SK-N-SH treated with all-trans-retinoic acid at 6 μM for 48 hours (cell line): ENCODE data around the gene TRAP1.
A peak's percentile ranks its signal among the peaks of the same experiment; 100 is the strongest.

Experiments used
- ATAC-seq: fragments of 200-7000 bp; cut with Tn5 transposase; 3 replicates; pipeline ENCODE4 v1.9.1; 2020; ENCODE audit warnings: mild to moderate bottlenecking, moderate library complexity
- ARNTL ChIP-seq: fragments of 450-650 bp; formaldehyde crosslinking; IDR thresholded peaks from 2 replicates; pipeline ENCODE4 v1.5.0; 2020; ENCODE audit warnings: low read depth, mild to moderate bottlenecking, moderate library complexity, borderline replicate concordance
- BACH2 ChIP-seq: fragments of 250-450 bp; sonication (Bioruptor Pico); IDR thresholded peaks from 2 replicates; pipeline ENCODE4 v1.9.0; 2021; ENCODE audit warnings: mild to moderate bottlenecking, borderline replicate concordance
- GLIS3 ChIP-seq: fragments of 250-450 bp; sonication (Bioruptor Pico); IDR thresholded peaks from 2 replicates; pipeline ENCODE4 v1.5.0; 2020; ENCODE audit warnings: mild to moderate bottlenecking, moderate library complexity
- ISL1 ChIP-seq: fragments of 250-450 bp; sonication (Bioruptor Pico); IDR thresholded peaks from 2 replicates; pipeline ENCODE4 v2.1.2; 2022; ENCODE audit warnings: mild to moderate bottlenecking, moderate library complexity
- PPARA ChIP-seq: fragments of 250-450 bp; sonication (Bioruptor Pico); IDR thresholded peaks from 2 replicates; pipeline ENCODE4 v1.5.0; 2020; ENCODE audit warnings: mild to moderate bottlenecking, borderline replicate concordance
- RARB ChIP-seq: fragments of 250-450 bp; sonication (Bioruptor Pico); IDR thresholded peaks from 2 replicates; pipeline ENCODE4 v1.8.0; 2021; ENCODE audit warnings: mild to moderate bottlenecking, moderate library complexity
- TOX ChIP-seq: fragments of 250-450 bp; sonication (Bioruptor Pico); IDR thresholded peaks from 2 replicates; pipeline ENCODE4 v1.8.0; 2021; ENCODE audit warnings: mild to moderate bottlenecking, moderate library complexity, borderline replicate concordance
- TSHZ2 ChIP-seq: fragments of 250-450 bp; sonication (Bioruptor Pico); IDR thresholded peaks from 2 replicates; pipeline ENCODE4 v1.5.0; 2020; ENCODE audit warnings: mild to moderate bottlenecking, moderate library complexity
- ZC3H10 ChIP-seq: fragments of 250-450 bp; sonication (Bioruptor Pico); IDR thresholded peaks from 2 replicates; pipeline ENCODE4 v1.5.1; 2021; ENCODE audit warnings: mild to moderate bottlenecking, moderate library complexity
- ZFP3 ChIP-seq: fragments of 250-450 bp; sonication (Bioruptor Pico); IDR thresholded peaks from 2 replicates; pipeline ENCODE4 v1.5.0; 2020; ENCODE audit warnings: mild to moderate bottlenecking, moderate library complexity
- ZNF565 ChIP-seq: fragments of 450-650 bp; formaldehyde crosslinking; conservative IDR thresholded peaks from 2 replicates; pipeline ENCODE4 v1.5.0; 2020; ENCODE audit warnings: low read depth, mild to moderate bottlenecking, moderate library complexity
- ZNF70 ChIP-seq: fragments of 450-650 bp; formaldehyde crosslinking; IDR thresholded peaks from 2 replicates; pipeline ENCODE4 v1.5.0; 2020; ENCODE audit warnings: mild to moderate bottlenecking, moderate library complexity
- TF ChIP-seq, protein P1 (sequence below): fragments of 250-450 bp; sonication (Bioruptor Pico); IDR thresholded peaks from 2 replicates; pipeline ENCODE4 v1.5.1; 2021; ENCODE audit warnings: mild to moderate bottlenecking, moderate library complexity
- TF ChIP-seq, protein P2 (sequence below): fragments of 250-450 bp; sonication (Bioruptor Pico); IDR thresholded peaks from 2 replicates; pipeline ENCODE4 v1.5.1; 2020; ENCODE audit warnings: low read depth, mild to moderate bottlenecking, moderate library complexity

TRAP1 gene

DNA sequence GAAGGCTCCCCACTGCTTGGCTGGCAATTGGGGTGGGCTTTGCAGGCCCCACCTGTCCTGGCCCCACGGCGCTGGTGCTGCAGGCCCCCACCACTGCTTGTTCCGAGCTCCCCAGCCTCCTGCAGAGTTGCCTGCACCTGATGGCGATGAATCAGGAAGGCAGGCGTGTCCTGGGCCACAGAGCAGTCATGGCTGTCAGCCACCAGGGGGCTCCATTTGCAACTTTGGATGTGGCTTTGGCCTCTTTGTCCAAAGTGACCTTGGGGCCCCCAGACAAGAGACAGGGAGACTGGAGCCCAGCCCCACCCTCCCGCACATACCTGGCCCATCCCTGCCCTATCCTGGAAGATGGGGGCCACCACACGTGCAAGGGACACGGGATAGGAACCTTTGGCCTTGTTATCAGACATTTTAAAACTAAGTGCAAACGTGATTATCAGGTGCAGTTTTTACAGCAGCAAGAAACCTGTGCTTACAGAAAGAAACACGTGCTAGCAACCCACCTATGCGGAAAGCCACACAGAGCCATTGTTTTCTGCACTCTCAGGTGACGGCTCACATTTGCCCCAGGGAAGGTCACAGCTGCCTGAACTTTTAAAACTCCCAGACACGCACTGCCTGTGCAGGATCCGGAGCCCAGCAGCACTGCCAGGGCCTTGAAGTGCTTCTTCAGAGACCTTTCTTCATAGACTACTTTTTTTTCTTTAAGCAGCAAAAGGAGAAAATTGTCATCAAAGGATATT is 62.9 kb downstream of the TRAP1 start, which contains the start of gene DNASE1:
Gene DNASE1, plus strand, starts transcription at position 443 of the 743 bp plus-strand sequence. CDS start 683 bp downstream, outside the sequence.
- peak; percentile 89 for ATAC-seq

DNA sequence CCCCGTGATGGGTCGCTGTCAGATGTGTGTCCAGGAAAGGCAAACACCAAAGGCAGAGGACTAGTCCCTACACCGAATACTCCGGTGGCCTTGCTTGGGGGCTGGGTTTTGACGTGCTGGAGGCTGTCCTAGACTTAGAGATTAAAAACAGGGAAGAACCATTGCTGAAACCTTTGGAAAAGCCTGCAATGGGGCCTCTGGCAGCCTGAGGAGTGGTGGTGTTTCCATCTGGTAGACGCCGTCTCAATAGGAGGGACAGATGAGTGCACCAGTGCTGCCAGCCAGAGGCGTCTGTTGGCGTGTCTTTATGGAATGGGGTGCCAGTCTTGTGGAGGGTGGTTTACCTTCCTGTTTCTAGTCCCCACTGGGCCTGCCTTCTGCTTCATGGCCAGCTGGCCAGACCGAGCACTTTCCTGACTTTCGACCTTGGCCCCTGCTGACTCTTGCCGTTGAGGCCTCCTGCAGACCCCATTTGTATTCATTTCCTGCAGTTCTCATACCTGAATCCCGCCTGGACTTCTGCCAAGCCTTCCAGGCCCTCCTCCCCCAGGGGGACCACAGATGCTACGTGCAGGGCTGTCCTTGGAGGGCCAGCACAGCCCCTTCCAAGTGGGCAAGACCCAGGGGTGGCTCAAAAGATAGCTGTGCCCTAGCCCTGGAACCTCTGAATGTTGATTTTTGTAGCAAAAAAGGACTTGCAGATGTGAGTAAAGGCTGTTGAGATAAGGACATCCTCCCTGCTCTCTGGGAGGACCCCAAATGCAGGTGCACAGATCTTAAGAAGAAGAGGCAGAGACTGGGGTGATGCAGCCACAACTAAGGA is 64.7 kb downstream of the TRAP1 start:
- no peak for ATAC-seq
- TF ChIP-seq TOX (CRISPR knock-in tag) = no peak

More for the DNA sequence above, 62.9 kb downstream of the TRAP1 start, which contains the start of gene DNASE1:
- TF ChIP-seq ARNTL (CRISPR knock-in tag) = no peak
- no peak for TF ChIP-seq ZFP3 (CRISPR knock-in tag)
- no peak for TF ChIP-seq ZNF565 (CRISPR knock-in tag)
- TF ChIP-seq, protein P1, sequence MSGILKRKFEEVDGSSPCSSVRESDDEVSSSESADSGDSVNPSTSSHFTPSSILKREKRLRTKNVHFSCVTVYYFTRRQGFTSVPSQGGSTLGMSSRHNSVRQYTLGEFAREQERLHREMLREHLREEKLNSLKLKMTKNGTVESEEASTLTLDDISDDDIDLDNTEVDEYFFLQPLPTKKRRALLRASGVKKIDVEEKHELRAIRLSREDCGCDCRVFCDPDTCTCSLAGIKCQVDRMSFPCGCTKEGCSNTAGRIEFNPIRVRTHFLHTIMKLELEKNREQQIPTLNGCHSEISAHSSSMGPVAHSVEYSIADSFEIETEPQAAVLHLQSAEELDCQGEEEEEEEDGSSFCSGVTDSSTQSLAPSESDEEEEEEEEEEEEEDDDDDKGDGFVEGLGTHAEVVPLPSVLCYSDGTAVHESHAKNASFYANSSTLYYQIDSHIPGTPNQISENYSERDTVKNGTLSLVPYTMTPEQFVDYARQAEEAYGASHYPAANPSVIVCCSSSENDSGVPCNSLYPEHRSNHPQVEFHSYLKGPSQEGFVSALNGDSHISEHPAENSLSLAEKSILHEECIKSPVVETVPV (CRISPR knock-in tag) = no peak
- TF ChIP-seq PPARA (CRISPR knock-in tag) = no peak
- TF ChIP-seq BACH2 (CRISPR knock-in tag) = no peak
- TF ChIP-seq, protein P2, sequence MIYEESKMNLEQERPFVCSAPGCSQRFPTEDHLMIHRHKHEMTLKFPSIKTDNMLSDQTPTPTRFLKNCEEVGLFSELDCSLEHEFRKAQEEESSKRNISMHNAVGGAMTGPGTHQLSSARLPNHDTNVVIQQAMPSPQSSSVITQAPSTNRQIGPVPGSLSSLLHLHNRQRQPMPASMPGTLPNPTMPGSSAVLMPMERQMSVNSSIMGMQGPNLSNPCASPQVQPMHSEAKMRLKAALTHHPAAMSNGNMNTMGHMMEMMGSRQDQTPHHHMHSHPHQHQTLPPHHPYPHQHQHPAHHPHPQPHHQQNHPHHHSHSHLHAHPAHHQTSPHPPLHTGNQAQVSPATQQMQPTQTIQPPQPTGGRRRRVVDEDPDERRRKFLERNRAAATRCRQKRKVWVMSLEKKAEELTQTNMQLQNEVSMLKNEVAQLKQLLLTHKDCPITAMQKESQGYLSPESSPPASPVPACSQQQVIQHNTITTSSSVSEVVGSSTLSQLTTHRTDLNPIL (CRISPR knock-in tag) = no peak
- no peak for TF ChIP-seq RARB (CRISPR knock-in tag)
- TF ChIP-seq ZC3H10 (CRISPR knock-in tag) = no peak
- TF ChIP-seq TOX (CRISPR knock-in tag) = no peak
- TF ChIP-seq TSHZ2 = no peak
- TF ChIP-seq ISL1 (CRISPR knock-in tag) = no peak

- no peak for ATAC-seq
- TF ChIP-seq ZNF70 (CRISPR knock-in tag) (no peak), GLIS3 (CRISPR knock-in tag) (no peak), TSHZ2 (no peak), ZFP3 (CRISPR knock-in tag) (no peak), BACH2 (CRISPR knock-in tag) (no peak)
- TF ChIP-seq, protein P2 (CRISPR knock-in tag) = no peak
- TF ChIP-seq, all 23 proteins: peak for 0
Observed at GRCh38 chr16:3651461-3652372, 65.6 kb downstream of the TRAP1 start.
